Left forelimb (tissue), 1 donor: ENCODE data around the gene SYNE2.

ENCODE experiments used
- DNase-seq: peaks from one replicate; pipeline ENCODE4 v3.0.0-alpha.2; 2018; ENCODE audit warnings: low spot score

Gene SYNE2

DNA sequence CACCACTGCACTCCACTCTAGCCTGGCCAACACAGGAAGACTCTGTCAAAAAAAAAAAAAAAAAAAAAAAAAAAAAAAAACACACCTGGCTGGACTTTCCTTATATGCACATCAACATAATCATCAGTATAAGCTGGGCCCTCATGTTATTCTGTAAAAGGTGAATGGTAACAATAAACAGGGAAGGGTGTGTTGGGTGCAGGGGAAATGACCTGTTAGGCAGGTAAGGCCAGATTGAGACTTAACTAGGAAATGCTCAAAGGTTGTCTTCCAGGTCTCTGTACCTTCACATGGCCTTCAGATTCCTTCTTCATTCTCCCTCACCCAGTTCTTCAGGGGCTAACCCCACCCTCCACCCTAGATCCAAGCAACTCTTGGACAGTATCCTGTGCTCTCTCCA is 393.9 kb downstream of the SYNE2 start:
- DNase-seq = no peak

DNA sequence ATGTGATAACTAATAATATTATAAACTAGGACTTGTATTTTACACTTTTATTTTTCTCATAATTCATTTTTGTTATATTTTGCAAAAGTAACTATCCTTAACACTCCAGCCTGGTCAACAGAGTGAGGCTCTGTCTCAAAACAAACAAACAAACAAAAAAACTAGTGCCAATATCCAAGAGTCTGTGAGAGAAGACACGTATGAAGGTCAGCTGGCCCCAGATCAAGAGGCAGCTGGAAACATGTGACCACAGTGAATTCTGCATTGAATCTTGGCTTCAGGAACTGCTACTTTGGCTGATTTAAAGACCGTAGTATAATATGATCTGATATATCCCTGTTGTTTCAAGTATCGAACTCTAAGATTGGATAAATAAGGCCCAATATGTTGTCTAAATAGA is 394.4 kb downstream of the SYNE2 start:
- DNase-seq = no peak

DNA sequence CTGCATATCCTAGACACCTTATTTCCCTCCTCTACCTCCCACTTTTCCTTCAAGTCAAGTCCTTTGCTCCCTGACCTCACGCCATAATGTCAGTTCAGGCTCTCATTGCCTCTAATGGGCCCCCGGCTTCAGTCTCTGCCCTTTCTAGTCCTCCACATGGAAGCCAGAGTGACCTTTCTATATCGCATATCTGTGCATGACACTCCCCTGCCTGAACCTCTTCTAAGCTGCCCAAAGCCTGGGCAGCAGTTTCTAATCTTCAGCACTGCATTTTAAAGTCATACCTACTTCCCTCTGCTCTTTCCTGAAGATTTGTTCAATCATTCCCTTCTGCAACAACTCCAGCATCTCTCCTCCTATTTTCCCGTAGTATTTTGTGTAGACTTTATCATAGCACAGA is 395.9 kb downstream of the SYNE2 start:
- DNase-seq = no peak

DNA sequence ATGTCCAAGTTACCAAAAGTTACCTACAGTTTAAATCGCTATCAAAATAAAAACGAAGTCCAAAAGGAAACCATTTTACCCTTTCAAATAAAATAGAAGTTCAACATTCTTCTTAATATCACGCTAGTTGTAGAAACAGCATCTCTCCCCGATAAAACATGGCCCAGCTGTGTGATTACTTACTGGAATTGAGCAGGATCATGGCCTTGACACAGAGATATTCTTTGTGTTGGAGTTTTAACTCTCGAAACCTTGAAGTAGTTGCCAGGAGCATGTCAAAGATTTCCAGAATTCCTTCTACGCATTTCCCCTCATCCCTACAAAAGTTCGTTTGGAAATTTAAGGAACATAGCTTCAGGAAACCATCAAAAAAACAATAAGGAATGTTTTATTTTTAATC is 396.6 kb downstream of the SYNE2 start:
- DNase-seq = no peak

DNA sequence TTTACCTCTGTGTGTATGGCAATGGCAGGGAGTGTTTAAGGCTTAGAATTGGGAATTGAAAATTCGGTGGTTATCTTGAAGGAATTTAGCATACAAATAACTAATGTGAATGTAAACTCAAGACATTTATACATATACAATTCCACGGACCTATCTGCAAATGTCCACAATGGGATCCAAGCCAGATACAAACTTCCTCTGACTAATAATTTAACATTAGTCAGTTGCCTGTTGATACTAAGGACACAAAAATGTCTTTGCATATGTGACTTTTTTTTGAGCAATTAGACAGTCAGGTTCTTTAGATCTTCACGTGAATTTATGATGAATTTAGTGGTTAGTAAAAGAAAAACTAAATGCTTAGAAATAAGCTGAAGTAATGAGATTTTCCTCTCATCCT is 400.9 kb downstream of the SYNE2 start:
- DNase-seq = no peak

DNA sequence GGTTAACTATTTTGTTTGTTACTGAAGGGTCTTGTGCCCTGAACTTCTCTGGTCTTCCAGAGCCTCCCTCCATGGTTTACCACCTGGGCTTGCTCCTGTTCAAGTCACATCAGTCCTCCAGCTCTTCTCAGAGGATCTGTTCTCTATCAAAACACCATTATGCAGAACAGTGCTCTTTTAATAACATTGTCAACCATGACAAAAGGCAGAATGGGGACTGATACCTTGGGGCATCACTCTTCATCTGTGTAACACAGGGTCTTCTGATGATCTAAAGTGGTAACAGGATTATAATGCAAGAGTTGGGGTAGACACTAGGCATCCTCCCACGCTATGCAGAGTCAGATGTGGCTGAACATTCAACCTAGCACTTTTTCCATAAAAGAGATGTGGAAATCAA is 403.0 kb downstream of the SYNE2 start:
- DNase-seq = no peak

DNA sequence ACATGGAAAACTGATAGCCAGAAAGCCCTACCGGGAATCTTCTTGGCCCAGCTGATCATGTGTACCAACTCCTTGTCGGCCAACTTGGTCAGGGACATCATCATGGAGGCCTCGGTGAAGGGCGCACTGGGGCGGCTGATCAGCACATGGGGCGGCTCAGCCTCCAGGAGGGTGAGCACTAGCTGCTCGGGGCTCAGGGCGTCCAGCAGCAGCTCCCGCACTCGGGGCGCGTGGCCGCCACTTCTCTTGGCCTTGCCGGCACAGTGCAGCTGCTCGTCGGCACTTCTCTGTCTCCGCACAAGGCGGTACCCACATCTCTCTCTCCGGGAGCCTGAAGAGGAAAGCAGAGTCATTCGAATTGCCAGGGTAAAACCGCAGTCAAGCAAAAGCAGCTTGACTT is 407.6 kb downstream of the SYNE2 start:
- no peak for DNase-seq

DNA sequence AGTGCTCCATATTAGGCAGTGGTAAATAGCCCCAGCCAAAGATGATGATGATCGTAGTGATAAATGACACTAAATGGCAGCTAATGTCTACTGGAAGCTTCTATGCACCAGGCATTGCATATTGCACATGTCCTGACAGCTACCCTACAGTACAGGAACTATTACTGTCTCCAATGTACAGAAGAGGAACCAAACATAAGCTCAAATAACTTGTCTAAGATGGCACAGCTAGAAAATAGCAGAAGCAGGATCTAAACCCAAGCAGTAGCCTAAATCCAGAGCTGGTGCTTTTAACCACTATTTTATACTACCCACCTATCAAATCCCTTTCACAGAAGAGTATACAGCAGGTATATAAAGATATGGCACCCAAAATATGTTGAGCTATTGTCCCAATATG is 412.4 kb downstream of the SYNE2 start:
- DNase-seq = no peak

DNA sequence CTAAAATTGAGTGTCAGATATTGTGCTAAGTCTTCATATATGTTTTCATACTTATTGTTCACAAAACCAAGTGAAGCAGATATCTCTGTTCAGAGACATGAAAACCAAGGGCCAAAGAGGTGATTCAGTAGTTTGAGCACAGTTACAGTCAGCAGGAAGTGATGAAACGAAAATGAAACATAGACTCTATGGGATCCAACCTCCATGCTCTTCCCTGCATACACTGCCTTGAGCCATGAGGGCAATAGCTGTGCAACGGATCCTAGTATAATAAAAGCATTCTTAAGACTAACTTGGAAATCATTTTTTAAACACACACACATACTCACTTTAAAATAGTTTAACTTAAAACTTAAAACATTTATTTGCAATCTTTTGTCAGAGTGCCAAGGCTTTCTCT is 413.4 kb downstream of the SYNE2 start:
- DNase-seq = no peak

DNA sequence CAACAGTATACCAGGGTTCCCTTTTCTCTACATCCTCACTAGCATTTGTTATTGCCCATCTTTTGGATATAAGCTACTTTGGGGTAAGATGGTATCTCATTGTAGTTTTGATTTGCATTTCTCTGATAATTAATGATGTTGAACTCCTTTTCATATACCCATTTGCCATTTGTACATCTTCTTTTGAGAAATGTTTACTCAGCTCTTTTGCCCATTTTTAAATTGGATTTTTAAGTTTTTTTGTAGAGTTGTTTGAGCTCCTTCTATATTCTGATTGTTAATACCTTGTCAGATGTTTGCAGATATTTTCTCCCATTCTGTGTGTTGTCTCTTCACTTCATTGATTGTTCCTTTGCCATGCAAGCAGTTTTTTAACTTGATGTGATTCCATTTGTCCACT is 419.2 kb downstream of the SYNE2 start:
- no peak for DNase-seq
